ENCODE results near the gene DRD3.

The DRD3 gene

GRCh38 chr3:114176890-114177289 lies 2.0 kb downstream of the DRD3 start:
- DNase-seq: no peak

DNA sequence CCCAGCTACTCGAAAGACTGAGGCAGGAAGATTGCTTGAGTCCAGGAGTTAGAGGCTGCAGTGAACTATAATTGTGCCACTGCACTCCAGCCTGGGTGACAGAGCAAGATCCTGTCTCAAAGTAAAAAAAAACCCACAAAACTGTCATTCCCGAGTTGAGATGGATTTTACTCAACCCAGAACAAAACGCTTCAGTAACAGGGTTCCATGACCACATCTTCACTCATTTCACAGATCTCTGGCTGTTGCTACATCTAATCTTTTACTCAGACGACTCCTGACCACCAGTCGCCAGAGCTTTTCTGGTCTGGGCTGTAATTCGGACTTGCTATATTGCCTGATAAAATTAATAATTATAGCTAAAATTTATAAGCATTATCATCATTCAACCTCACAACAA lies 2.4 kb downstream of the DRD3 start:
- no peak for DNase-seq

GRCh38 chr3:114175204-114175987 lies 3.5 kb downstream of the DRD3 start:
- no peak for DNase-seq

GRCh38 chr3:114171677-114172076 lies 7.2 kb downstream of the DRD3 start:
- no peak for DNase-seq

GRCh38 chr3:114168150-114168549 lies 10.7 kb downstream of the DRD3 start:
- DNase-seq: no peak

DNA sequence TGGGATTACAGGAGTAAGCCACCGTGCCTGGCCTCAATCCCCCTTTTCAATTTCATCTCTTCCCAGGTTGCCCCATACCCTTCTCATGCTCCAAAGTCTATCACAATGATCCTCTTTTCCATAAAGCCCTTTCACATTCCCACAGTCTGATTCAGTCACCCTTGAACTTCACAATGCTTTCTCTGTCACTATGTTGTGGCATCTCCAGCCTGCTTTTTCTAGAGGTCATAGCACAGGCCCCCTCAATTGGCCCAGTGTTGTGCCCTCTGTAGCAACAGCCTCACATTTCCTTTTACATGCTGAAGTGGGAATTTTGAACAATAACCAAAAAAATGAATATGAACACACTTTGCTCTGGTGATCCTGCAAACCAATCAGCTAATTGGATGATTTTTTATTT lies 21.5 kb downstream of the DRD3 start:
- DNase-seq: no peak

DNA sequence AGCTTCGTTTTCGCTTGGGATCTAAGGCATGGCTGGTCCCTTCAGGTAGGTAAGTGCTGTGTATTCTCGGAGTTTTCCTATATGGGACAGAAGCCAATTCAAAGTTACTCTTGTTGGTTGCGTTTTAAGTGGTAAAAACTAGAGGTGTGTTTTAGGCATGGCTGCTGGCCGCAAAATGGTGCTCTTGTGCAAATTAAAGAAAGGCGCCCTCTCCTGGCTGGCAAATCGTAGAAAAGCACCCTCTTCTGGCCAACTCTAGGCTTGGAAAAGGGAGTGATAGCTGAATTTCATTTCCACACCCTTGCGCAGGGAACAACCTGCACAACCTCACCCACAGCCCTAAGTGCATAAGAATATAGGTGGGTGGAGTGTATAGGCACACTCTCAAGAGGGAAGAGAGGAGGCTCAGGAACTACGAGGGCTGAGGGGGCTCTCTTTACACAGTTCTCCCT lies 23.5 kb downstream of the DRD3 start:
- DNase-seq: no peak

DNA sequence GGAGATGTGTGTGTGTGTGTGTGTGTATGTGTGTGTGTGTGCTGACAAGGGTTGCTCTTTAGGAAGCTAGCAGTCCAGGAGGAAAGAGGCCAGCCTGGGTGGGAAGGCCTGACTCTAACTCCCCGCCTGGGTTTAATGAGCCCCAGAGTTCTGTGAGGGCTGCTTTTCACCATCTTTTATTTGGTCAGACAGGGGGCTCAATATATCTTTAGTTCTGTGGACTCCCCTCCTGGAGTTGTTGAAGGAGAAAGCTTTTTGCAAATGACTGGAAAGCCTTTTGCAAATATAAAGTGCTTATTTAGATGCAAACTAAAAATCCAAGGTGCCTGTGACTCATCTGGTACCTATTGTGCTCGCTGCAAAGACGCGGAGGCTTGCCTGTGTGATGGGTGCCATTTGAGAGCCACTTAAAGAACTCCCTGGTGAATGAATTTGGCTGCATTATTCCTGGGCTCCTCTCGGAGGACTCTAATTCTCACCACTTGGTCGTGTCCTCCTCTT lies 24.5 kb downstream of the DRD3 start:
- DNase-seq: no peak

DNA sequence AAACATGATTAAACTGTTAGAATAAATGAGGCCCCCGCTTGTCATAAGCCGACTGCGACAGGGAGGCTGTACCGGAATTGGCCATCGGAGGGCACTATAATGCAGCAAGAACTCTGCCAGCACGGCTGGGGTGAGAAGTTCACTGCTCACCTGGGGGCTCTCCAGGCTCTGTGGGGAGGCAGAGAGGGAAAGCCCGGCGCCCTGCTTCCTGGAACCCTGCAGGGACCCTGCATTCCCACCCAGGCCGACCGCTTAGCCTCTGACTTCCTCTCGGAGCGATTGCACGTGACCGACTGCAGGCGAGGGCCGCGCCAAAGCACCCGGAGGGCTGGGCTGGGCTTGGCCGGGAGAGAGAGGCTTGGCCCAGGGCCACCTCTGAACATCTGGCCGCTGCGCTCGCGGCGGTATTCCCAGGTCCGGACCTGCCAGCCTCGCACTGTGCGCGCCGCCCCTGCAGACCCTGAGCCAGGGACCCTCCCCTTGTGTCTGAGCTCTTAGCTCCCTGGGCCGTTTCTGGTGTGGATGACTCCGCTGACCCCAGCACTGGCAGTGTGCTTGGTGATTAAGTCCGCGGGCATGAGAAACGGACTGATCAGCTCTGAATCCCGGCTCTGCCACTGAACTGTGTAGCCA lies 26.2 kb downstream of the DRD3 start:
- no peak for DNase-seq

DNA sequence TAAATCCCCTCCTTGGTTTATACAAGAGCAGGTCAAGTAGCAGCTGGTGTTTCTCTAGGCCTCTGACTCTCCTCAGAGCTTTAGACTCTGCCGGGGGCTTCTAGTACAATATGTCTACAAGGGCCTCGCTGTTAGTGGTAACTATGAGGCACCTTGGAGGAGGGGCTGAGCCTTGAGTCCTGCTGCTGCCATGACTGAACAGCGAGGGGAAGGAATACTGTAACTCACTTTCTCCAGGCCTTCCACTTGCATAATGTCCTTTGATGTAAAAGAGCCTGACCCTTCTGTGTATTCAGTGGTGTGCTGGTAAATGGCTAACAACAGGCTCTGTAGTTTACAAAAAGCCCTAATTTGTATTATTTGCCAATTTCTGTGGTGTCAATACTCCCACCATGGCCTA lies 27.8 kb downstream of the DRD3 start:
- no peak for DNase-seq

- DNase-seq: no peak
Measured at GRCh38 chr3:114147251-114147650, 31.6 kb downstream of the DRD3 start.

GRCh38 chr3:114144909-114145688 lies 33.8 kb downstream of the DRD3 start:
- no peak for DNase-seq

GRCh38 chr3:114143817-114144216 lies 35.0 kb downstream of the DRD3 start:
- DNase-seq: no peak

- DNase-seq: no peak
Measured at GRCh38 chr3:114139836-114140235, 39.0 kb downstream of the DRD3 start.

DNA sequence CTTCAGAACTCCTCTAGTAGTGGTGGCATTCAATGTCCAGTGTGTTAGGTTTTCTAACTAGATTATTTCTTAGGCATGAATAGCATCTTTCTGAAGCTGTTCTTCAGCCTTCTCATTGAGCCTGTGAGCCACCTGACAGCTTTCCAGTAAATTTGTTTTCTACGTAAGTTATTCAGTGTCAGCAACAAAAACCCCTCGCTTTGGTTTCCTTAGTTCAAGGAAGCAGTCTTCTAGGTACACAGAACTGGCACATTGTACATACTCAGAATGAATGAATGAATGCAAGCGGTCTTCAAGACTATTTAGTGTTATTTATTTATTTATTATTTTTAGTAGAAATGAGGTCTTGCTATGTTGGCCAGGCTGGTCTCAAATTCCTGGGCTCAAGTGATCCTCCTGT lies 44.9 kb downstream of the DRD3 start:
- no peak for DNase-seq

DNA sequence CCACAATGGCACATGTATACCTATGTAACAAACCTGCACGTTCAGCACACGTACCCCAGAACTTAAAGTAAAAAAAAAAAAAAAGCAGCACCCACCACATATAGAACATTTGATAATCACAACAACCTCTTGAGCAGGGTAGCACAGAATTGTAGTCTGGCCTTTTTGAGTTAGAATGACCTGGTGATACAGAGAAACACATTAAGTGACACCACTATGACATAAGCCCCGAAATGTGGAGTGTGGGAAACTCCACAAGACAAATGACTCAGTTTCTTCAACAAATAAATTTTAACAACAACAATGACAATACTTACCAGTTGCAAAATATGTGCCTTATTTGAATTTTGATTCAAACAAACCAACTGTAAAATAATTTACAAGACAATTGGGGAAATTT lies 46.4 kb downstream of the DRD3 start:
- DNase-seq: no peak

DNA sequence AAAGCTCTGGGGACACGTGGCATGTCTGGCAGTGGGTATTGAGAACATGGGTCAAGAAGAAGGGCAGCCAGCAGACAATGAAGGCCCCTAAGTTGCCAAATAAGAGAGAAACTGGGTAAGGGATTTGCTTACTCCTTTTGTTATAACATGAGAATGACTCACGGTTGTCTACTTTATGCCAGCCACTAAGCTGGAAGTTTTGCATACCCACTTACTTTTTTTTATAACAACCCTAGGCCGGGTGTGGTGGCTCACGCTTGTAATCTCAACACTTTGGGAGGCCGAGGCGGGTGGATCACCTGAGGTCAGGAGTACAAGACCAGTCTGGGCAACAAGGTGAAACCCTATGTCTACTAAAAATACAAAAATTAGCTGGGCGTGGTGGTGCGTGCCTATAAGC lies 50.0 kb downstream of the DRD3 start:
- DNase-seq: no peak

DNA sequence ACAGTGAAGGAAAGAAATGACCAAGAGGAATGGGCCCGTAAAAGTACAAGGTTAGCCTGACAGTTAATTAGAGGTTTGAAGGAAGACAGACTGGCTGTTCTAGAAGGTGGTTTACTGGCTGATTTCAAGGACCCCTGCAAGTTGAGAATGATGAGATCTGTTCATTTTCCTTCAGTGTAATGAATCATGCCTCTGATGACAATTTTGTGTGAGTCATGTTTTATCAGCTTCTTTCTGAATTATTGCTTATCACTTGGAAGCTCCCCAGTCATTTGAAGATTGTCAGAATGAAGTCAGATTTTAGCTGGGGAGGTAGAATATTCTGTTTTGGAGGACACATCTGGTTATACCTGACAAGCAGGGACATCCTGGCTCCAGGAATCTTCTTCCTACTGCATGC lies 50.6 kb downstream of the DRD3 start:
- no peak for DNase-seq

GRCh38 chr3:114127517-114127916 lies 51.3 kb downstream of the DRD3 start:
- no peak for DNase-seq

- DNase-seq: no peak
Measured at GRCh38 chr3:114126461-114126860, 52.4 kb downstream of the DRD3 start.

DNA sequence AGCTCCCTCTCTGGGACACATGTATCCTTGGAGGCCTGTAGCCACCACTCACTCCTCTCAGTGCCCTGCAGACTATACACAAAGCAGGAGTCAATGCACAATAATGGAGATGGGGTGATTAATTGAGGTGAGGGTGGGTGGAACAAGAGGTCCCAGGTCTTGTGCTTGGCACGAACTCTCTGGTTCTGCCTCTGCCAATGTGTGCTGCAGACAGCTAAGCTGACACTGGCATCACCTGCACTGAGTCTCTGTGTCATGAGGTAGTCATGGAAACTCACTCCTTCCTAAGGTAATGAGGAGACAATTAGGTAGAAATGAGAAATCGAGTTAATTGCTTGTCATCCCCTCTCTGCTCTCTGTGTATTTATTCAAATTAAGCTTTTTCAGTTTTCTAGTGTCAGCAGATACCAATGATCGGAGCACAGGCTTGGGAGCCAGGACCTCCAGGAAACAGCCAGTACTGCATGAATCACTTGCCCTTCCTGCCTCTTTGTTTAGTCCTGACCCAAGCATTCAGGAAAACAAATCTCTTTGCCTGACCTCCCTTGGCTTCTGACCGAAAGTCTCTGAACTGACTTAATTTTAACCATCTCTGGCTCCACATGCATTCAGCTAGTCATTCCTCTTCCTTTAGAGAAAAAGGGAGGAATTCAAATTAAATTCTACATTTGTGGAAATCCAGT lies 56.7 kb downstream of the DRD3 start:
- no peak for DNase-seq

DNA sequence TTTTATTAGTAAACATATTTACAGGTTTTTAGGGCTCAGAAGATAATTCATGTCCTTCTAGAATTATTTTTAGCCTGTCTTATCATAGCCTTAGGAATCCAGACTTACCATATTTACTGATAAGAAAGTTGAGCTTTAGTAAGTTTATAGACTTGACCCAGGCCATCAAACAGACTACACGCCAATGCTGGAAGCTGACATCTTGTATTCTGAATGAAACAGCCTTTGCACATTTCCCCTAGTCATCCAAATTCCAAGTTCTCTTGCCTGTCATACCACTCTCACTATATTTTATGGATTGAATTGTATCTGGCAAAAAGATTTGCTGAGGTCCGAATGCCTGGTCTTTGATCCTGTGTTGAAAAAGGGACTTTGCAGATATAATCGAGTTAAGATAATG lies 58.6 kb downstream of the DRD3 start:
- no peak for DNase-seq

GRCh38 chr3:114119776-114120175 lies 59.1 kb downstream of the DRD3 start:
- DNase-seq: no peak
